T-cell (primary cell): ENCODE results near the gene ATP2C2. TPM values are rescaled to one million over a fixed set of nuclear protein-coding genes. Genes with fewer than 3 reads are reported as not detected.

Experiments used
- ATAC-seq, 4 experiments: fragments of 200-7000 bp in 3 of 4; fragments of 150-1000 bp in 1 of 4; cut with Tn5 transposase; replicated peaks in 1 of 4; 1 replicate in 3 of 4; 2 replicates in 1 of 4; pipeline ENCODE4 v1.10.0; 2021; ENCODE audit warnings: moderate library complexity in 3 of 4, mild to moderate bottlenecking in 2 of 4, moderate number of reproducible peaks in 1 of 4
- CTCF ChIA-PET, 2 donors: fragments of 300-600 bp; sonication (Branson Sonifier 250); formaldehyde crosslinking; loops; one replicate each; lab custom pipeline; 2022; ENCODE audit warnings: antibody characterized with exemption in 2 of 2; lab: Charles Lee
- POLR2A ChIA-PET, 2 donors: fragments of 300-600 bp; sonication (Branson Sonifier 250); formaldehyde crosslinking; loops; one replicate each; lab custom pipeline; 2022; ENCODE audit warnings: antibody characterized with exemption in 2 of 2; lab: Charles Lee
- DNase-seq, 35 experiments: peaks; one replicate each; pipeline versions ENCODE4 v3.0.0 to v3.0.0-alpha.2; 2013 to 2023
- H3K27ac ChIP-seq: one replicate; pipeline ENCODE4 v1.5.1; 2013; ENCODE audit warnings: low read length
- H3K27me3 ChIP-seq, 2 experiments: replicated peaks in 1 of 2; 1 replicate in 1 of 2; 2 replicates in 1 of 2; pipeline versions ENCODE4 v1.6.1 to v1.7.0; 2013; ENCODE audit warnings: low read length in 1 of 2, mixed read lengths in 1 of 2; ENCODE audit not compliant: control insufficient read depth in 2 of 2, insufficient read depth in 2 of 2; ENCODE audit errors: extremely low read depth in 1 of 2
- H3K36me3 ChIP-seq, 2 donors: 1 replicate in 1 of 2; 2 replicates in 1 of 2; pipeline versions ENCODE4 v1.6.1 to v1.7.0; 2013; ENCODE audit warnings: low read length in 1 of 2; ENCODE audit not compliant: control insufficient read depth in 2 of 2, insufficient read depth in 1 of 2; ENCODE audit errors: extremely low read depth in 1 of 2
- H3K4me1 ChIP-seq, 2 experiments: 1 replicate in 1 of 2; 2 replicates in 1 of 2; pipeline versions ENCODE4 v1.6.1 to v1.7.0; 2013; ENCODE audit warnings: low read length in 2 of 2, mixed read lengths in 1 of 2; ENCODE audit not compliant: insufficient read depth in 2 of 2, control insufficient read depth in 1 of 2; ENCODE audit errors: extremely low read depth in 1 of 2
- H3K4me3 ChIP-seq, 2 donors: 1 replicate in 1 of 2; 2 replicates in 1 of 2; pipeline versions ENCODE4 v1.5.1 to v1.7.0; 2013; ENCODE audit warnings: mild to moderate bottlenecking in 2 of 2, low read length in 1 of 2, moderate library complexity in 1 of 2; ENCODE audit not compliant: control insufficient read depth in 1 of 2; ENCODE audit errors: extremely low read depth in 1 of 2
- H3K9me3 ChIP-seq: 2 replicates; pipeline ENCODE4 v1.7.0; 2013
- H3K27ac Mint-ChIP-seq, 2 donors: one replicate each; pipeline ENCODE4 v1.8.0; 2020 to 2021; ENCODE audit warnings: mild to moderate bottlenecking in 2 of 2, mixed read lengths in 2 of 2
- H3K27me3 Mint-ChIP-seq, 2 donors: one replicate each; pipeline ENCODE4 v1.8.0; 2021 to 2022; ENCODE audit warnings: mixed read lengths in 2 of 2
- H3K36me3 Mint-ChIP-seq: one replicate; pipeline ENCODE4 v1.8.0; 2021; ENCODE audit warnings: mixed read lengths
- H3K4me1 Mint-ChIP-seq, 3 donors: one replicate each; pipeline ENCODE4 v1.8.0; 2020 to 2022; ENCODE audit warnings: mixed read lengths in 3 of 3, mild to moderate bottlenecking in 1 of 3
- H3K4me3 Mint-ChIP-seq, 3 donors: one replicate each; pipeline ENCODE4 v1.8.0; 2020 to 2022; ENCODE audit warnings: mild to moderate bottlenecking in 3 of 3, mixed read lengths in 3 of 3, moderate library complexity in 3 of 3
- H3K9me3 Mint-ChIP-seq, 3 donors: one replicate each; pipeline ENCODE4 v1.8.0; 2020 to 2022; ENCODE audit warnings: mixed read lengths in 3 of 3
- WGBS: methylation state at CpG from one replicate; pipeline ENCODE4 v1.1.5; 2013; ENCODE audit warnings: missing lambda C conversion rate; ENCODE audit not compliant: insufficient coverage; 5-methylcytosine and 5-hydroxymethylcytosine counted together
- total RNA-seq, 35 experiments: library from RNA in 6 of 35; stranded (reverse) in 6 of 35; fragments of 120-200 nt in 1 of 35; gene quantifications; one replicate each; pipeline versions ENCODE4 v1.2.1 to v1.2.4 and lab custom pipeline; 2013 to 2026

The ATP2C2 gene
- total RNA-seq, 5 donors from 2014 or later (not counting 1 experiment from before 2014, with no cell fraction given): not detected

GRCh38 chr16:84501077-84501735 is 132.9 kb downstream of the ATP2C2 start:
- Histone ChIP-seq H3K27me3 (no peaks in the 10 kb centered on the region), H3K9me3 (no peaks in the 10 kb centered on the region), H3K36me3 (peaks cover 7 to 16% of the 10 kb centered on the region in 2 donors), H3K27ac (no peak overlapping the region), H3K4me3 (no peak overlapping the region), H3K4me1 (peaks cover 9 to 24% of the 10 kb centered on the region in 2 experiments)
- ATAC-seq: no peak
- no peak overlapping the region for H3K27ac Mint-ChIP-seq
- no peaks in the 10 kb centered on the region for H3K27me3 Mint-ChIP-seq
- no peak overlapping the region for H3K4me3 Mint-ChIP-seq
- no peaks in the 10 kb centered on the region for H3K9me3 Mint-ChIP-seq
- H3K4me1 Mint-ChIP-seq: peaks cover 25 to 34% (median 28%) of the 10 kb centered on the region in 3 donors
- ChIA-PET POLR2A (interaction anchor here in 1 of 2 donors (0.7 kb wide), 1 partner anchor 291 kb away, joined by 4 read pairs; no protein-coding TSS in a partner anchor), CTCF (interaction anchor here in 1 of 2 donors (0.7 kb wide), 1 partner anchor 8 kb away, joined by 7 read pairs; no protein-coding TSS in a partner anchor)
- H3K36me3 Mint-ChIP-seq: peaks cover 22% of the 10 kb centered on the region
- 87% methylated on average over 7 of the region's 12 CpGs for WGBS
- no peak for DNase-seq

GRCh38 chr16:84502075-84502474 is 133.7 kb downstream of the ATP2C2 start:
- Histone ChIP-seq H3K4me1 (peaks cover 10 to 32% of the 10 kb centered on the region in 2 experiments), H3K4me3 (no peak overlapping the region), H3K27me3 (no peaks in the 10 kb centered on the region), H3K9me3 (no peaks in the 10 kb centered on the region), H3K27ac (no peak overlapping the region), H3K36me3 (peaks cover 1 to 9% of the 10 kb centered on the region in 2 donors)
- Mint-ChIP-seq H3K9me3 (no peaks in the 10 kb centered on the region), H3K36me3 (peaks cover 15% of the 10 kb centered on the region), H3K27me3 (no peaks in the 10 kb centered on the region), H3K27ac (no peak overlapping the region), H3K4me1 (peaks cover 30 to 40% (median 35%) of the 10 kb centered on the region in 3 donors), H3K4me3 (no peak overlapping the region)
- DNase-seq (no peak), ATAC-seq (no peak)
- 84% methylated on average over 13 of the region's 13 CpGs for WGBS
- POLR2A ChIA-PET: interaction anchor here (0.6 to 0.7 kb wide), 2 partner anchors 228 to 292 kb away, joined by 3 to 4 read pairs; no protein-coding TSS in a partner anchor
- CTCF ChIA-PET: no interaction called here

DNA sequence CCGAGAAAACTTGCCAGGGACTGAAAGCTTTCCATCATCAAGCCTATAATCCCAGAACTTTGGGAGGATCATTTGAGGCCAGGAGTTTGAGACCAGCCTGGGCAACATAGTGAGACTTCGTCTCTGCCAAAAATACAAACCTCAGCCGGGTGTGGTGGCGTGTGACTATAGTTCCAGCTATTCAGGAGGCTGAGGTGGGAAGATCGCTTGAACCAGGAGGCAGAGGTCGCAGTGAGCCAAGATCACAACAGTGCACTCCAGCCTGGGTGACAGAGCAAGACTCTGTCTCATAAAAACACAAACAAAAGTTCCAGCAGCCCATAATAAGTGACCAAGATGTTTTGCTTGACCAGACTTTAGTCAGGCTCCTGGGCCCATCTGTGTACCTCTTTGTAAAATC is 134.2 kb downstream of the ATP2C2 start:
- CTCF ChIA-PET: no interaction called here
- POLR2A ChIA-PET: interaction anchor here in 1 of 2 donors (0.6 kb wide), 1 partner anchor 227 kb away, joined by 3 read pairs; no protein-coding TSS in a partner anchor
- peak overlapping the region in 1 of 3 donors; percentile 31 for H3K4me3 Mint-ChIP-seq

DNA sequence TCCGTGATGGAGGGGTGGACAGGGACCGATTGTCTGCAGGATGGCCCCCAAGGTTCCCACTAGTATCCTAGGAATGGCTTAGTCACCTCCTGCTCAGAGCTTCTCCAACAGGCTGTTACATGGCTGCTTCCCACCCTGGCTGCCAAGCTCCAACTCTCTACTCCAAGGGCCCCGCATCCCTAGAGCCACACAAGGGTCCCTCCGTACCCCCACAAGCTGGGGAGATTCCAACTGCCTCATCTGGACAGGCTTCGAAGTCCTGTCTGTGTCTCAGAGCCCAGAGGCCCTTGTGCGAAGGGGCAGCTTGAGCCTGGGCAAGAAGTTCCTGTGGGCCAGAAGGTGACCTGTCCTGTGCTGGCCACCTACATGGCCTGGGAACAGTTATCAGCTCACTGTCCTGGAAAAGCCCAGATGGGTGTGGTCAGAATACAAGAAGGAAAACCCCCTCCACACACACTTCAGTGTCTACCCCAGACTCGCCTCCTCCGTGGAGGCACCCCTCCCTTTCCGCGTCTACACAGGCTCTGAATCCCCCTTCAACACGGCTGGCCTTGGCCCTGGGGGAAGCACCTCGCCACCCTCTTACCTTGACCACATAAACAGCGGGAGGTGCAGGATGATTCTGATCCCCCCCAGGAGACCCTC is 135.5 kb downstream of the ATP2C2 start:
- peak in 1 of 4 experiments; percentile 0 for ATAC-seq
- Histone ChIP-seq H3K27ac (no peak overlapping the region), H3K36me3 (no peaks in the 10 kb centered on the region), H3K4me3 (peak overlapping the region; percentile 40 to 86), H3K4me1 (peaks cover 17 to 50% of the 10 kb centered on the region in 2 experiments), H3K27me3 (no peaks in the 10 kb centered on the region), H3K9me3 (no peaks in the 10 kb centered on the region)
- H3K27me3 Mint-ChIP-seq: no peaks in the 10 kb centered on the region
- H3K4me3 Mint-ChIP-seq: peak overlapping the region; percentile 79 to 90 (median 85)
- H3K27ac Mint-ChIP-seq: peak overlapping the region in 1 of 2 donors; percentile 55
- ChIA-PET CTCF (interaction anchor here in 1 of 2 donors (0.5 kb wide), 1 partner anchor 392 kb away, joined by 4 read pairs; no protein-coding TSS in a partner anchor), POLR2A (no interaction called here)
- DNase-seq: peak in 1 of 35 experiments; percentile 42
- H3K4me1 Mint-ChIP-seq: peaks cover 47 to 56% (median 51%) of the 10 kb centered on the region in 3 donors
- 55% methylated on average over 7 of the region's 13 CpGs for WGBS
- H3K36me3 Mint-ChIP-seq: peaks cover 6% of the 10 kb centered on the region
- H3K9me3 Mint-ChIP-seq: no peaks in the 10 kb centered on the region

More for the DNA sequence above, 134.2 kb downstream of the ATP2C2 start:
- peaks cover 35 to 45% (median 39%) of the 10 kb centered on the region in 3 donors for H3K4me1 Mint-ChIP-seq
- H3K27ac Mint-ChIP-seq: no peak overlapping the region
- WGBS: 100% methylated on average over 2 of the region's 6 CpGs
- H3K4me1 ChIP-seq: peaks cover 10 to 38% of the 10 kb centered on the region in 2 experiments
- ATAC-seq (no peak), DNase-seq (no peak)
- H3K36me3 ChIP-seq: peaks cover 0 to 4% of the 10 kb centered on the region in 2 donors
- no peaks in the 10 kb centered on the region for H3K9me3 ChIP-seq
- H3K9me3 Mint-ChIP-seq: no peaks in the 10 kb centered on the region
- H3K27me3 Mint-ChIP-seq: no peaks in the 10 kb centered on the region
- no peak overlapping the region for H3K27ac ChIP-seq
- H3K4me3 ChIP-seq: no peak overlapping the region
- peaks cover 10% of the 10 kb centered on the region for H3K36me3 Mint-ChIP-seq
- H3K27me3 ChIP-seq: no peaks in the 10 kb centered on the region

DNA sequence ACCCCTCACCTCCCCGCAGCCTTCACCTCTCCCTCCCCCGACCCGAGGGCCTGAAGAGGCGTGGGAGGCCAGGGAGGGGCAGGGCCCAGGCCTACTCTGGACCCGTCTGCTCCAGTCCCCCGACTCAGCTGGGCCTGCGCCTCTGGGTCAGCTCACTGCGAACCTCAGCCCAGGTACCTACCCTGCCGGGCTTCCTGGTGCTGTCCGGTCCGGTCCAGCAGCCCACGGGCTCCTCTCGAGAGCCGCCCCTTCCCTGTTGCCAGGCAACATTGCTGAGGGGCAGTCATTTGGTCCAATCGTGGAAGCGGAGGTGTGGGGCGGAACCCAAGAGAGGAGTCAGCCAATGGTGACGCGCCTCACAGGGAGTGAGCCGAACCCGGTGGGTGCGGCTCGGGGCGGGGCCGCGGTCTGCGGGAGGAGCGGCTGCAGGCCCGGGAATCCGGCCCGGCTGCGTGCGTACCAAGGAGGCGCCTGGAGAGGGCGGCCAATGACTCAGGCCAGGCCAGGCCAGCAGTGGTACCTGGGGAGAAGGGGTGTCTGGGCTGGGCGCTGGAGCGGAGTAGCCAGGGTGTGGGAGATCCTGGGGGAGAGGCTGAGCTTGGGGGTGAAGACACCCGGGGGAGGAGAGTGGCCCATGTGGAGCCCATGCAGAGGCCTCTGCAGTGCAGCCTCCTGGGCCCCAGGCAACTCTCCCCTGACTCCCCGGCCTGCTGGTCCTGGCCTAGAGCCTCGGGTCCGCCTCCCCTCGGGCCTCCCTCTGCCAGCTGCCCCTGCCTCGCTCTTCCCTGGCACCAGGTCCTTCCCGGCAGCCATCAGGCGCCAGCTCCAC is 136.3 kb downstream of the ATP2C2 start, which contains the start of gene MEAK7:
Gene MEAK7, minus strand, starts transcription at position 240 of the 829 bp plus-strand sequence. CDS start 6,573 bp downstream, outside the sequence.
- Mint-ChIP-seq H3K4me3 (peak within 1 kb of the TSS; percentile 79 to 90 (median 85)), H3K27ac (peak within 1 kb of the TSS; percentile 81 to 84), H3K27me3 (no peaks in the 10 kb centered on the region), H3K9me3 (no peaks in the 10 kb centered on the region), H3K4me1 (peaks cover 49 to 61% (median 51%) of the 10 kb centered on the region in 3 donors), H3K36me3 (peaks cover 6% of the 10 kb centered on the region)
- Histone ChIP-seq H3K4me3 (peak within 1 kb of the TSS; percentile 62 to 86), H3K36me3 (no peaks in the 10 kb centered on the region), H3K27me3 (no peaks in the 10 kb centered on the region), H3K9me3 (no peaks in the 10 kb centered on the region), H3K27ac (peak within 1 kb of the TSS; percentile 52), H3K4me1 (peaks cover 20 to 58% of the 10 kb centered on the region in 2 experiments)
- WGBS: 4% methylated on average over 41 of the region's 45 CpGs
- ChIA-PET CTCF (interaction anchor here in 1 of 2 donors (1.0 to 1.6 kb wide), 2 partner anchors 47 to 96 kb away, joined by 3 read pairs; no protein-coding TSS in a partner anchor), POLR2A (interaction anchor here in 1 of 2 donors (0.6 kb wide), 1 partner anchor 9 kb away, joined by 6 read pairs; no protein-coding TSS in a partner anchor)
- DNase-seq (peak; percentile 91 to 100 (median 95)), ATAC-seq (peak; percentile 96 to 98 (median 97))
